Activated naive CD8-positive, alpha-beta T cell treated with anti-CD3 and anti-CD28 coated beads, Interleukin-2, amount 50 U/mL, for 16 hours (primary cell): Measurements from ENCODE around the gene IRF2BPL.
A peak's percentile ranks its signal among the peaks of the same experiment; 100 is the strongest.

Experiments
- DNase-seq: peaks from one replicate; pipeline ENCODE4 v3.0.0-alpha.2; 2020; ENCODE audit warnings: low read depth, low spot score

IRF2BPL gene

GRCh38 chr14:77053046-77053841, 24.7 kb upstream of the IRF2BPL start:
- DNase-seq = peak; percentile 68

DNA sequence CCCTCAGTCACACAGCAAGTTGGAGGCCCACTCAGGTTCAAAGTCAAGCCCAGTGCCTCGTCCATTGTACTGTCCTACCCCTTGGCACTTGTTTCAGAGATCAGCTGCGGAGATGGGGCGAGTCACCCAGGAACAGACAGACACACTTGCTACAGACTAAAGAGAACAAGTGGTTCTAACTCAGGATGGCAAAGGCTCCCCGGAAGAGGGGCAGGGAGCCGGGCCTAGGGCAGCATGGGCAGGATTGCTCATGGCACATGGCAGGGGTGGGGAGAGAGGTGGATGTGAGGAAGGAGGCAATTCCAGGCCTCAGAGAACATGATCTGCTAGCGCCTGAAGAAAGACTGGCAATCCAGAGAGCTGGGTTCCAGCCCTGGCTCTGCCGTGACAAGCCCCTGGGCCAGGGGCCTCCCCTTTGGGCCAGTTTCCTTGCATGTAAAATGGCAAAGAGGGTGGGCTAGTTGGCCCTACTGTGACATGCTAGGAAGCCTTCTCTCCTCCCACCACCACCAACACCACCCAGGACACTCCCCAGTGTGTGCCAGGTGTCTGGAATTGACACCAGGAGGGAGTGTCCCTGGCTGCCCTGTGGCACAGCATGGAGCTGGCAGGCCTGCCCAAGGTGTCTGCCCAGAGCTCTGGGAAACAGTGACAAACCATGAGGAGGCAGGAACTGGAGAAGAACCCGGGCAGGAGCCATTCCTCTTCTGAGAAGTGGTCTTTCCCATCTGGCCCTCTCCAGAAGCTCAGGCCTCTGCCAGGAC, 24.0 kb upstream of the IRF2BPL start:
- DNase-seq = no peak

- DNase-seq = no peak
Measured at GRCh38 chr14:77051116-77051515, 22.6 kb upstream of the IRF2BPL start.

DNA sequence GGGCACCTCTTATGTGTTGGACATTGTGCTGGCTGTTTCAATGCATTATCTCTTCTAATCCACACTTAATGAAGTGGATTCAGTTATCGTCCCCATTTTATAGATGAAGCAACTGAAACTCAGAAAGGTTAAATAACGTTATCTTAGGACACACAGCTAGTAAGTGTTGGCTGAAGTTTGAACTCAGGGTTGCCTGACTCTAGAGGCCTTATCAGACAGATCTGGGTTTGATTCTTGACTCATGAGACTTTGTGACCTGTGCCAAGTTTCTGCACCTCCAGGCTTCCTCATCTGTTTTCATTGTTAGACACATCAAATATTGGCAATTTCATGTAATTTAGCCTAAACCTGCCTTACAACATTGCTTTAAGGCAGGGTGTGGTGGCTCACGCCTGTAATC, 18.2 kb upstream of the IRF2BPL start:
- DNase-seq = no peak

DNA sequence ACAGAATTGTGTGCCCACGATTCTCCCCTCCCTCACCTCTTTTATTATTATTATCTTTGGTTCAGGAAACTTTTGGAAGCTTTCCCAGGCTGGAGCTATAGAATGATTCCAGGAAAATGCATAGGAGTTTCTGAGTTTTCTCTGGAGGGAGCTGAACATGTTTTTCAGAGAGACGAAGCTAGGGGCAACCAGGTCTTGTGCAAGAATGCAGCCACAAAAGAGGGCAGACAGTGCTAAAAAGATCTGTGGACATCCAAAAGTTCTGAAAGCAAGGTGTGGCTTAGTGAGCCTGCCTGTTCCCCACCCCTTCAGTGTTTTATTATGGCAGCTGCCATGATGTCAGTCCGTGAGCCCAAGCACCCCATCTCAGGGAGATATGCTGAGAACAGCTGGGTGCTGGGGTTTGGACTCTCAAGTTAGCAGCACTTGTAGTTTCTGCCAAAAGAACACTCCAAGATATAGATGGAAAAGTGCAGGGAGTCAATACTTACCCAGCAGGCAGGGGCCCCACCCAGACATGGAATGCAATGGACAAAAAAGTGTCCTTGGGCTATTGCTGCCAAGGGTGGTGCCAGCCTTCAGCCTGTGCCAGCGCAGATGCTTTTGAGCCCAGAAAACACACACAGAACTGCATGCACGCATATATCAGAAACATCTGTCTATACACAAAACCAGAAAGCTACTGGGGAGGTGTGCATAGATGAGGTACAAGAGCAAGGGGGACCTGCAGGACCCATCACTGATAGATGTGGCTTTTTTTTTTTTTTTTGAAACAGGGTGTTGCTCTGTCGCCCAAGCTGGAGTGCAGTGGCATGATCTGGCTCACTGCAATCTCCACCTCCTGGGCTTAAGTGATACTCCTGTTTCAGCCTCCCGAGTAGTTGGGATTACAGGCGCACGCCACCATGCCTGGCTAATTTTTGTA, 17.0 kb upstream of the IRF2BPL start:
- DNase-seq = no peak

- no peak for DNase-seq
Measured at GRCh38 chr14:77044783-77045237, 16.3 kb upstream of the IRF2BPL start.

- no peak for DNase-seq
Measured at GRCh38 chr14:77043984-77044485, 15.5 kb upstream of the IRF2BPL start.

DNA sequence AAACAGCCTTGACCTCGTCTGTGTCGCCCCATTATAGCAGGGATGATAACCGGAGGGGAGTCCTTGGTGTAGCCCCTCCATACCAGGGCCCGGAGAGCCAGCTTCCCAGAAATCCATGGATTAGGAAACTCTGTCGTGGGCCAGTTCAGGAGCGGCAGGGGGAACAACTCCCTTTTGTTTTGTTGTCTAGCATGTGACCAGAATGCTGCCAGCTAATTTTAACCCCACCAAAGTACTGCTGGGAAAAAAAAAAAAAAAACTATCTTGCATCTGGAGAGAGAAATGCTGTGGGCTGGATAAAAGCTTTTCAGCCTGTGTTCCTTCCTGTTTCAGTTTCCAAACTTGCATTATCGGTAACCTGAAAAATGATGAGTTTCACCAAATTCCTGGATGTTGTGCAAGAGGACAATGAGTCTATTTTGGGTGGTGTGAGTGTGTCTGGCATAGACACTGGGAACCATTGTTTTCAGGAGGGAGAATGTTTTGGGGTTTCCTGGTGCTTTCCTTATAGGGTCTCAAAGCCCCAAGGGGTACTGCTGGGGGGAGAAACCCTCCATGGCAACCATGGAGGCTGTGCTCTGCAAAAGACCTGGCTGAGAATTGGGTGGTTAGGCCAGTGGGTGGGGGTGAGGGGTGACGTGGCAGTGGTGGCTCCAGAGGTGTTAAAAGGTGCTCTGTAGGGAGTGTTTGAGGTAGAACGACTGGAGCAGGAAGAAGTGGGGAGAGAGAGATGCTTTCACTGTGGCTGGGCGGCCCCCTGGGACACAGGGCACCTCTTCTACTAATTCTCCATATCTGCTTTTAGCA, 14.9 kb upstream of the IRF2BPL start:
- no peak for DNase-seq

DNA sequence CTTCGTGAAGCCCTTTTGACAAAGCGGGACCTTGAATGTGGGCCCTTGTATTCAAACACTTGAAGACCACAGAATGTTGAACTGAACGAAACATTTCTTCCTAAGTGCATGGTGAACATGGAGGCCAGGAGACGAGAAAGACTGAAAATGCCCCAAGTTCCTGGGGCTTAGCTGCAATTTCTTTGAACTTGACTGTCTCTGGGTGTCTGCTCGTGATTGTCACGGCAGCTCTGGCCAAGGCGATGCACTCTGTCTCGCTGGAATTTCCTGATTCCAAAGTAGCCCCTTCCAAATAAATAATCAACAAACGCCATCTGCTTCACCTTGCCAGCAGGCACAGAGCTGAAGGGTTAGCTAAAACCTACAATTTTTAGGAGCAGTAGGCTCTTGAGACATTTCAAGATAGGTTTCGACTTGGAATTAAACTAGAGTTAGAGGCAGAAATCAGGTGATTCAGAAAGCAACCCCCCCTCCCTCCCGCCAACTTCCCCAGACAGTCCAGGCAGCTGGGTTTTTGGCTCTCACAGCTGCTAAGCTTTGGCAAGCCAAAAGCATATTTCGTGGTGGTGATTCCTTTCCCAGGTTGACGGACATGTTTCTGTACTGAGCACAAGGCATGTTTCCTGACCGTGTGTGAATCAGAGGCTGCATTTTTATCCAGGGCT, 13.5 kb upstream of the IRF2BPL start:
- DNase-seq = no peak

DNA sequence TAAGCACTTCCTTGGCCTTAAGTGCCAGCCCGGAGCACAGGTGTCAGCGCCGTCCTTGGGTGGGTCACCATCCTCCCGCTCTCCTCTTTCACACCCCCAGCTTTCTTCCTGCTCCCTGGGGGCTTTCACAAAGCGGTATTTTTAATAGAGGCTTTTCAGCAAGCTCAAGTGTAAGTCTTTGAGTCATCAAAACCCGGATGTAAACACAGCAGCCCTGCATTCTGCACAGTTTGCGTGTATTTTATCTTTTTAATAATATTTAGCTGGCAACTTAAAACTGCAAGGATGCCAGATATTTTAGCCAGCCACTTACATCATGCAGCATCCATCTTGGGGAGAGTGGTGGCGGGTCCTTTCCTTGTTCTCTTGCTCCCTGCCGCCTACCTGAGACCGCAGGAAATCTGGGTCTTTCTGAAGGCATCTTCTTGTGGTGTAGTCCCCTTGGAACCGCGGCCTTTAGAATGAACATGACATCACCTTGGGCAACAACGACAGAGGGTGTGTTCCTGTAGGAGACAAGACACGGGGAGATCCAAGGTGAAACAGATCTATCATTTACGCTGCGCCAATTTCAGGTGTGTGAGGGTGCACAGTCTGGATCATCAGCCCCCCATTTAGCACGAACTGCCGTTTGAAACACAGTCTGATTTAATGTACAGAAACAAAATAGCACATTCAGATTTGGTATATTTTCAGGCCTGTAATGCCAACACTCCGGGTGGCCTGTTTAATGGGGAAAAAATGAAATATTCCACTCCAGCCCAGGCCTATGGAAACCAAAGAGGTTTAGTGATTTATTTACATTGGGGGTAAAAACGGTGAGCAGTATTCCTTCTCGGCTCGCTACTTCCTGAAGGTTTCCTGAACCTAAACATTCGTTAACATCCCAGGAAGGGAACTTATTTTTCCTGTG, 12.5 kb upstream of the IRF2BPL start:
- DNase-seq = no peak

DNA sequence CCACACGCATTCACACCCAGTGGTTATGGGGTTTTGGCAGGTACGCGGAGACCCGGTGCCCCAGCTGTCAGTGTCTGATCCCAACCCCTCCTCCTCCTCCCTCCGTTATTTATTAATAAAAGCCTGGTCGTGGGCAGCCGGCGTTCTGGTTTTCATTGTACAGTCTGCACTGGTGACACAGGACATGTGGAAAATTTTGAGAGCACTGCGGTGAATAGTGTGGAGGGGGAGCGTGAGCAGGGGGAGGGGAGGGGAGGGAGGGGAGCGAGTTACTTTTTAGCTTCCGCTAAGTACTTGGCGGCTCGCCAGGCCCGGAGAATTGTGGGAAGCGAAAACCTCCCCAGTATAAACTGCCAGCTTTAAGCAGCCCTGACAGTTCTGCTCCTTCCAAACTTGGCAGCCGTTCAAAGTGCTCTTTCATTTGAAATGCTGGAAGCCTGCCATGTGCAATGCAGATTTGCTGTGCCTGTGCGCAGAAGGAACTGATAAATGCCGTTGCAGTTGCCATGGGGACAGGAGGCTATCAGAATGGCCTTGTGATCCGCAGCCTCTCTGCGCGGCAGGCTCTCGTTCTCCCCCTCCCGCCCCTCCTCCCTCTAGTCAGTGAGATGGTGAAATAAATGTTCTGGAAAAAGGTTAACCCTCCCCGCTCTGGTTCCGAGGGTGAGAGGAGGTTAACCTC, 11.7 kb upstream of the IRF2BPL start:
- DNase-seq = peak; percentile 76

GRCh38 chr14:77039285-77040058, 11.0 kb upstream of the IRF2BPL start:
- DNase-seq = no peak

DNA sequence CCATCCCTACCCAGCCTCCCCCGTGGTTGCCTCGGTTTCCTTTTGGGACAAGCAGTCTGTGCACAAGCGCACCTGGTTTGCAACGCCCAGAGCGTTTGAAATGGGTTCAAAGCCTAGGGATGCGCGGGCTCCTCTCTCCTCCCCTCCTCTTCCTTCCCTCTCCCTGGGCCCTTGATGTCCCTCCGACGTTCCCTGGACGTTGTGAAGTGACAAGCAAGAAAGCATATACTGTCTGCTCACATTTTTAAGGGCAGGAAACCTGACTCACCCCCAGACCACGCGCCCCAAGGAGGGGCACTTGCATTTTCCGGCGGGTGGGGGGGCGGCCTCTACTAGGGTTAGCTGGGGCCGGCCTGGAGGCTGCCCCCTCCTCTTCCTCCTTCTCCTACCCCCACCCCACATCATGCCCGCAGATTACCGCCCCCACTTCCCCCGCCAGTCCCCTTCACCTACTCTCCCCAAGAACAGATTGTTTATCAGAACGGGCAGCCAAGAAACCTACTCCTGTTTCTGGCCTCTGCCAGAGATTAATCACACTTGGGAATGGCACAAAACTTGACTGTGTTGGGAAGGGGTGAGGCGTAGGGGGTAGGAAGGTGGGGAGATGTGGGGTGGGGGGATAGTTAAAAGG, 9.5 kb upstream of the IRF2BPL start:
- DNase-seq = no peak

DNA sequence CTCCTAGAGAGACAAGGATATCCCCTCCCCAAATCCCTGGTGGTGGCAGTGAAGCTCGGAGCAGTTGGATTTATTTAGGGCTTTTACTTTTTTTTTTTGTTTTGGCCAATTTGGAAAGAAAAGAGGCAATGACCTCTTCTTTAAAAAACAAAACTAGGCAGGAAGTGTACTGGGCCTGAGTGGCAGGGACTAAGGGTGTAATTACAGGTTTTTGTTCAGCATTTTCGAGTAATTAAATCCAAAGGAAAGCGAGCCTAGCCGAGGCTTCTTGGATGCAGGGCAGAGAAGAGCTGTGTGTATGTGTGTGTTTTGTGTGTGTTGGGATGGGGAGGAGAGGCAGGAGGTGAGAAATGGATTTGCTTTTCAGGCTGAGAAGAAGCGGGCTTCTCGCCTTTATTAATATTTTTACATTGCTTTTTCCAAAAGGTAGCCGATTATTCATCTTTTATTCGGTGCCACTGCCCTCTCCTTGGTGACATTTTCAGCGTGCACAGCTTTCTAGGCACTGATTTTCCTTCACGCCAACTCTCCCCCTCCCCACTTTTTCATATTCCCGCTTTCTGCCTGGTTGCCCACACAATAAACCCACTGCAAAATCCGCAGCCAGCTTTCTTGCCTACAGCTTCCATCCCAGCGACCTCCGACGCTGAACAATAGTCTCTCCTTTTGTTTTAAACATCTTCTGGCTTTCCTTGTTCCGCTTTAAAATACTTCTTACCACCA, 8.9 kb upstream of the IRF2BPL start:
- no peak for DNase-seq

DNA sequence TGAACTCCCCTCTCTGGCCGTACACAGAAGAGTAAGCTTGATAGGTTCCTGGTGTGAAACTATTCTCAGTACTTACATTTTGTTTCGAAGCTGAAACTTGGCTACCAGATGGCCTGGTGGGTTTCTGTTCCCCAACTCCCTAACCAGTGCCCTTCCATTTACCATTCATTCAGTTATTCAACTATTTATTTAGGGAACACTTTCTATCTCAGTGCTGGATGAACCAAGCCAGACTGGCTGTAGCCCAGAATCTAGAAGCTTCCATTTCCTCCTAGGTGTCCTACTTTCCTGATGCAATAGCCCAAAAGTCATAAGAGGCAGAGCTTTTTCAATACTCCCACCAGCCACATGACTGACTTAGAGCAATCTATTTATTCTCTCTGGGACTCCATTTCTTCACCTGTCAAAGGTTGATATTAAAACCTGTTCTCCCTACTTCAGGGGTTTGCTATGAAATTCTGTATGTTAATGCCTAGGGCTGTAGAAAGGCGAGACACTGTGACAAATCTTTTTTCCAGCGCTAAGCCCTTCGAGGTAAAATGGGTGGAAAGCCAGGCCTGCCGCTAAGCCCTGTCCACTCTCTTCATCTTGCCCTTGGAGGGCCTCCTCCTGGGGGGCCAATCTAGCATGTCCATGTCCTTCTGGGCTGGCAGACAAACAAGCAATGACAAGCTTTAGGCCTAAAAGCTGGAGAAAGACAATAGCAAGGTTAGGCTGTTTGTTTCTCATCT, 8.1 kb upstream of the IRF2BPL start:
- no peak for DNase-seq

- DNase-seq = no peak
Measured at GRCh38 chr14:77035267-77035666, 6.8 kb upstream of the IRF2BPL start.
